Fibroblast of pulmonary artery (primary cell): Measurements from ENCODE around the gene TSHZ2.

Experiments used
- DNase-seq: peaks from one replicate; pipeline ENCODE4 v3.0.0-alpha.2; 2010; ENCODE audit warnings: low read depth
- H3K4me3 ChIP-seq: replicated peaks from 2 replicates; pipeline ENCODE4 v1.5.1; 2011; ENCODE audit warnings: low read depth, mild to moderate bottlenecking, control low read depth, low read length, moderate library complexity
- TF ChIP-seq, protein P1 (sequence below): IDR thresholded peaks from 2 replicates; pipeline ENCODE4 v1.5.1; 2011; ENCODE audit warnings: mild to moderate bottlenecking, control low read depth, low read length, inconsistent platforms; ENCODE audit errors: missing control alignments

The TSHZ2 gene

DNA sequence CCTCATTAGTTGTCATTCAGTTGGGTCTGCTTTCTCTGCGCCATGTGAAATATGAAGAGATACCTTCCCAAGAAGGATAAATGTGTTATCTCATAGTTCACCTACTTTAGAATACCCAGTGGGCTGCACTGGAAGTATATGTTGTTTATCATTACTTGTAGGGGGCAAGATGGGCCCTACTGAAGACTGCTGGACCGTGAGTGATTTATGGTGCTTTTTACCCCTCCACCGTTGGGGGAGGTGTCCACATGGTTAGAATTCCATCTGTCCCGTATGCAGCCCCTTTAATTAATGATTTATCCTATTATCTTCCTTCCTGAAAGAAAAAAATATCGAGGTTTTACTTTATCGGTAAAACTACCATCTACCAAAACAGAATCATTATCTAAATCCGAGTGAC, 97.0 kb downstream of the TSHZ2 start:
- DNase-seq, result no peak
- H3K4me3 ChIP-seq, result no peak overlapping the region
- TF ChIP-seq, protein P1, sequence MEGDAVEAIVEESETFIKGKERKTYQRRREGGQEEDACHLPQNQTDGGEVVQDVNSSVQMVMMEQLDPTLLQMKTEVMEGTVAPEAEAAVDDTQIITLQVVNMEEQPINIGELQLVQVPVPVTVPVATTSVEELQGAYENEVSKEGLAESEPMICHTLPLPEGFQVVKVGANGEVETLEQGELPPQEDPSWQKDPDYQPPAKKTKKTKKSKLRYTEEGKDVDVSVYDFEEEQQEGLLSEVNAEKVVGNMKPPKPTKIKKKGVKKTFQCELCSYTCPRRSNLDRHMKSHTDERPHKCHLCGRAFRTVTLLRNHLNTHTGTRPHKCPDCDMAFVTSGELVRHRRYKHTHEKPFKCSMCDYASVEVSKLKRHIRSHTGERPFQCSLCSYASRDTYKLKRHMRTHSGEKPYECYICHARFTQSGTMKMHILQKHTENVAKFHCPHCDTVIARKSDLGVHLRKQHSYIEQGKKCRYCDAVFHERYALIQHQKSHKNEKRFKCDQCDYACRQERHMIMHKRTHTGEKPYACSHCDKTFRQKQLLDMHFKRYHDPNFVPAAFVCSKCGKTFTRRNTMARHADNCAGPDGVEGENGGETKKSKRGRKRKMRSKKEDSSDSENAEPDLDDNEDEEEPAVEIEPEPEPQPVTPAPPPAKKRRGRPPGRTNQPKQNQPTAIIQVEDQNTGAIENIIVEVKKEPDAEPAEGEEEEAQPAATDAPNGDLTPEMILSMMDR, result no peak

DNA sequence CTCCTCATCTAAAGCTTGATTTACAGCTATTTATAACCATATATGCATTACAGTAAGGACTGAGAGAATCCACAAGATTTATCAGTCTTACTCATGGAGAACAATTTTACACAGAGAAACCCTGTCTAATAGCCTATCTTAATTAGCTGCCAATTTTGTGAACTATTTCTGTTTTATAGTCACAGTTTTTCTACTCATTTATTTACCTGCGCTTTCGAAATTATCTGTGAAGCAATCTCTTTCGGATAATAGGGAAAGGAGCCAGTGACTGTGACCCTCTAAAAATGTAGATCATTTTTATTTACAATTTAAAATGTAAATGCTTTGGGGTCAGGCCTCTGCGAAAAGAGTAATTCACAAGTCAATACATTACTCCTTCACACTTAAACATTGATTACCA, 98.1 kb downstream of the TSHZ2 start:
- no peak overlapping the region for H3K4me3 ChIP-seq
- DNase-seq, result no peak
- TF ChIP-seq, protein P1, result no peak

DNA sequence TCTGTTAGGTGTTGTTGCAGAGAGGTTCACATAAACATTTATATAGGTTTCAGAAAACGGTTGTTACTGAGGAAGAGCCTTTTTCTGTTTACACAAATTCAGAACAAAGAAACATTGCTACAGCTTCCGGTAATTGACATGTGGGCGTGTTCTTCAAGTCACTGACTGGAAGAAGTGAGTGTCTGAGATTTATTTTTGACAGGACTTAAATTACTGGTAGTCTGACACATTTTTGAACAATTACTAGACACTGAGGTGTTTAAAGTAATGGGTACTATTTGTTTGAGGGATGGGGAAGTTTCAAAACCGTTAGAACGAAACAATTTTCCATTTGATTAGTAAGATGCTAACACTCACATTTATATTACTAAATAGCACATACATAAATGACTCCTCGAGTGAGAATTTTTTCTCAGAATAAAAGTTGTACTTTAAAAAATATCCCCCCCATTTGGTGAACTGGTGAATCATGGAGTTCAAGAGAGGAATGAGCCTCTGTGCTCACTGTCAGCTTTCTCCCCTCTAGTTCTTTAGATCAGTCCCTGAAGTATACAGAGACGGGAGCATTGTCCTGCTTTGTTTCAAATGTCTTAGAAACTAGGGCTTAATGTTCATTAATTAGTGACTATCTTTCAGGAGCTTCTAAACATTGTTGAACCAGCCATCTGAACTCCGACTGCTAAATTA, 98.7 kb downstream of the TSHZ2 start:
- TF ChIP-seq, protein P1, result no peak
- DNase-seq, result no peak
- no peak overlapping the region for H3K4me3 ChIP-seq

DNA sequence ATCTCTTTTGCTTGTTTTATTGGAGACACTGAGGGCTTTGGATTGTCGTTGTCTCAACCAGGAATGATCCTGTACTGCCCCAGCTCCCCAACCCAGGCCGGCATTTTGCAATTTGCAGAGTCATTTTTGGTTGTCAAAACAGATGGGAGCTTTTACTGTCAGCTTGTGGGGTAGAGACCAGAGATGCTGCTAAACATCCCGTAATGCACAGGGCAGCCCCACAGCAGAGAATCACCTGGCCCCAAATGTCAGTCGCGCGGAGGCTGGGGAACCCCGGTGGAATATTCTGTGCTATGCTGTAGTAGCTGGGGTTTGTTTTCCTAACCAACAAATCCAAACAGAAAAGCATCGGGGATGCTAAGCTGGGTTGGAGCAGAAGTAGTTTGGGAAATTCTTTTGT, 99.7 kb downstream of the TSHZ2 start:
- no peak overlapping the region for H3K4me3 ChIP-seq
- TF ChIP-seq, protein P1, result no peak
- no peak for DNase-seq

DNA sequence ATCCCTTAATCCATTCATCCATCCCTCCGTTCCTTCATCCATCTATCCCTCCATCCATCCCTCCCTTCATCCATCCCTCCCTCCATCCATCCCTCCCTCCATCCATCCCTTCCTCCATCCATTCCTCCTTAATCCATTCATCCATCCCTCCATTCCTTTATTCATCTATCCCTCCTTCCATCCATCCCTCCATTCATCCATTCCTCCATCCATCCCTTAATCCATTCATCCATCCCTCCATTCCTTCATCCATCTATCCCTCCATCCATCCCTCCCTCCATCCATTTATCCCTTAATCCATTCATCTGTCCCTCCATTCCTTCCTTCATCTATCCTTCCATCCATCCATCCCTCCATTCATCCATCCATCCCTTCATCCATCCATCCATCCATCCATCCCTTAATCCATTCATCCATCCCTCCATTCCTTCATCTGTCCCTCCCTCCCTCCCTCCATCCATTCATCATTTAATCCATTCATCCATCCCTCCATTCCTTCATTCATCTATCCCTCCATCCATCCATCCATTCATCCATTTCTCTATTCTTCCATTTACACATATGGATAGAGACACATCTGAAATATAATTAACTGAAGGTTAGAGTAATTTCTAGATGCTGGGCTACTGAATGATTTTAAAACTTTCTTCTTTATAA, 100.9 kb downstream of the TSHZ2 start:
- H3K4me3 ChIP-seq, result no peak overlapping the region
- TF ChIP-seq, protein P1, result no peak
- DNase-seq, result no peak

DNA sequence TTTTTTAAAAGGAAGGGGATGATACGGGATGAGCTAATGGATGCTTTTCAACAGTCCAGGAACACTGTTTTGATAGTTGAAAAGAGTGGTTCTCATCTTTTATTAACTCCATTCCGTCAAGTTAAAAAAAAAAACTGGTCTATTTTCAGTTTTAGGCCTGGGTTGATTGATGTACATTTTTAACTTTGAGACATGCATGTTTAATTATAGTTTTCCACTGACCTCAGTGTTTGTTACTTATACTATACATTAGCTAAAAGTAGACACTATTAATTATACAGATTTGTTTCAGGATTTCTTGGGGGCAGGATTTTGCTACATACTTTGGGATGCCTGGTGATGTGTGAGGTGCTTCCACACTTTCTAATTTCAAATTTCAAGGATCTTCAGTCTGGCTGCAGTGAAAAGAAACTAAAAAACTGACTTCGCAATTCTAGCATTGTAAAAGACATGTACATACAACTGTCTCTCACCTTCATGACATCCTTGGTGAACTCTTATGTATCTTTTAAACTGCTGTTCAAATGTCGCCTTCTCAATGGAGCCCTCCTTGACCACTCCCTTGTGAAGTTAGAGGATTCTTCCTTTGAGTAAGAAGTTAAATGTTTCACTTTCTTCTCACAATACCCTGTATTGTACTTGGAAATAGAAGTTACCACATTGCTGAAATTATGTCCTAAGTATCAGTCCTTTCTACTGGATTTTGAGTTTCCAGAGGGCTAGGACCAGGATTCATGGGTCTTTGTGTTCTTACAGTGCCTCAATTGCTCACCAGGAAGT, 101.7 kb downstream of the TSHZ2 start:
- no peak for DNase-seq
- H3K4me3 ChIP-seq, result no peak overlapping the region
- TF ChIP-seq, protein P1, result no peak
